A549 (cell line): ENCODE data around the gene SCG5. TPM values are rescaled to one million over a fixed set of nuclear protein-coding genes. Genes with fewer than 3 reads are reported as not detected.

Experiments used
- ATAC-seq, 2 experiments: fragments of 200-7000 bp in 1 of 2; fragments of >200 bp in 1 of 2; cut with Nextera tagmentation in 1 of 2; cut with Tn5 transposase in 1 of 2; 3 replicates each; pipeline versions ENCODE4 v1.8.0 to v1.9.1; 2018 to 2020; ENCODE audit warnings: mild to moderate bottlenecking in 1 of 2, moderate library complexity in 1 of 2
- CTCF ChIA-PET: fragments of 300-600 bp; sonication (Branson Sonifier 250); formaldehyde crosslinking; extraction: SDS; loops from one replicate; lab custom pipeline; 2021; ENCODE audit warnings: antibody characterized with exemption, inconsistent platforms; lab: Yijun Ruan, JAX
- POLR2A ChIA-PET: fragments of 350-600 bp; formaldehyde crosslinking; extraction: SDS; loops from one replicate; lab custom pipeline; 2021; ENCODE audit warnings: antibody characterized with exemption, inconsistent platforms; lab: Yijun Ruan, JAX
- DNase-seq, 2 experiments: peaks; one replicate each; pipeline versions ENCODE4 v3.0.0 to v3.0.0-alpha.2; 2011 to 2016; ENCODE audit warnings: low read depth in 1 of 2, low spot score in 1 of 2
- FAIRE-seq: peaks from 2 replicates; lab custom pipeline; 2011; peaks lifted over from hg19 to GRCh38; lab: Jason Lieb, UNC
- H3K27ac ChIP-seq, 2 experiments: fragments of >200 bp; sonication (Bioruptor Twin); formaldehyde crosslinking; 3 replicates each; pipeline ENCODE4 v1.5.1; 2016 to 2017
- H3K4me1 ChIP-seq: fragments of >200 bp; sonication (Bioruptor Twin); formaldehyde crosslinking; 3 replicates; pipeline ENCODE4 v1.6.1; 2016
- H3K4me2 ChIP-seq: fragments of >200 bp; sonication (Bioruptor Twin); formaldehyde crosslinking; 3 replicates; pipeline ENCODE4 v1.6.1; 2016
- H3K4me3 ChIP-seq: fragments of >200 bp; sonication (Bioruptor Twin); formaldehyde crosslinking; 3 replicates; pipeline ENCODE4 v1.5.1; 2016
- H3K9me3 ChIP-seq: fragments of >200 bp; sonication (Bioruptor Twin); formaldehyde crosslinking; 3 replicates; pipeline ENCODE4 v1.6.1; 2016
- BCL3 ChIP-seq: fragments of >200 bp; sonication (Bioruptor Twin); formaldehyde crosslinking; IDR thresholded peaks from 3 replicates; pipeline ENCODE4 v1.6.1; 2016
- BHLHE40 ChIP-seq: IDR thresholded peaks from 2 replicates; pipeline ENCODE4 v1.6.1; 2012; ENCODE audit warnings: low read depth, low read length, inconsistent platforms
- CBX8 ChIP-seq: fragments of 200-600 bp; sonication (generic); IDR thresholded peaks from 2 replicates; pipeline ENCODE4 v1.6.1; 2016
- CTCF ChIP-seq: fragments of >200 bp; sonication (Bioruptor Twin); formaldehyde crosslinking; IDR thresholded peaks from 3 replicates; pipeline ENCODE4 v1.5.1; 2016
- ELK1 ChIP-seq: fragments of 150-350 bp; IDR thresholded peaks from 2 replicates; pipeline ENCODE4 v1.6.1; 2014; ENCODE audit warnings: low read depth, mild to moderate bottlenecking, low read length
- ESRRA ChIP-seq: fragments of 150-350 bp; IDR thresholded peaks from 2 replicates; pipeline ENCODE4 v1.6.1; 2014; ENCODE audit warnings: mild to moderate bottlenecking, low read length, borderline replicate concordance
- HEYL ChIP-seq: fragments of 250-450 bp; sonication (Bioruptor Pico); IDR thresholded peaks from 2 replicates; pipeline ENCODE4 v1.8.0; 2021; ENCODE audit warnings: mild to moderate bottlenecking, moderate library complexity
- HOXA7 ChIP-seq: fragments of 250-450 bp; sonication (Bioruptor Pico); IDR thresholded peaks from 2 replicates; pipeline ENCODE4 v1.5.0; 2020; ENCODE audit warnings: mild to moderate bottlenecking, moderate library complexity
- HOXB5 ChIP-seq: fragments of 250-450 bp; sonication (Bioruptor Pico); IDR thresholded peaks from 2 replicates; pipeline ENCODE4 v1.5.0; 2020; ENCODE audit warnings: mild to moderate bottlenecking, moderate library complexity
- KDM1A ChIP-seq: fragments of 200-600 bp; sonication (generic); IDR thresholded peaks from 2 replicates; pipeline ENCODE4 v1.6.1; 2016; ENCODE audit warnings: low read depth, mild to moderate bottlenecking
- KDM5A ChIP-seq: fragments of 200-600 bp; sonication (generic); IDR thresholded peaks from 2 replicates; pipeline ENCODE4 v1.6.1; 2016; ENCODE audit warnings: antibody characterized with exemption, mild to moderate bottlenecking
- MAFK ChIP-seq: fragments of 450-650 bp; IDR thresholded peaks from 2 replicates; pipeline ENCODE4 v1.6.1; 2014; ENCODE audit not compliant: partially characterized antibody
- MAZ ChIP-seq: fragments of 150-350 bp; IDR thresholded peaks from 2 replicates; pipeline ENCODE4 v1.6.1; 2014; ENCODE audit warnings: antibody characterized with exemption, low read depth, low read length, borderline replicate concordance
- MYC ChIP-seq: IDR thresholded peaks from 2 replicates; pipeline ENCODE4 v1.6.1; 2012; ENCODE audit warnings: mild to moderate bottlenecking, inconsistent platforms, low read length, improper control_type of control experiment, borderline replicate concordance
- NPAS2 ChIP-seq: fragments of 250-450 bp; sonication (Bioruptor Pico); IDR thresholded peaks from 2 replicates; pipeline ENCODE4 v1.8.0; 2022; ENCODE audit warnings: mild to moderate bottlenecking, moderate library complexity, borderline replicate concordance
- POLR2A ChIP-seq: IDR thresholded peaks from 2 replicates; pipeline ENCODE4 v1.6.1; 2012; ENCODE audit warnings: mild to moderate bottlenecking, low read length
- POLR2AphosphoS2 ChIP-seq: conservative IDR thresholded peaks from 2 replicates; pipeline ENCODE4 v1.6.1; 2012; ENCODE audit warnings: low read length, improper control_type of control experiment, inconsistent platforms
- SREBF2 ChIP-seq: fragments of 450-650 bp; IDR thresholded peaks from 2 replicates; pipeline ENCODE4 v1.6.1; 2014; ENCODE audit warnings: mild to moderate bottlenecking, moderate library complexity
- ZFP36 ChIP-seq: fragments of 450-650 bp; IDR thresholded peaks from 2 replicates; pipeline ENCODE4 v1.6.1; 2014; ENCODE audit warnings: borderline replicate concordance; ENCODE audit not compliant: partially characterized antibody
- WGBS: methylation state at CpG from one replicate; pipeline ENCODE4 v1.1.6; 2017; ENCODE audit errors: missing lambda C conversion rate; 5-methylcytosine and 5-hydroxymethylcytosine counted together
- polyA plus RNA-seq, 4 experiments: library from polyadenylated mRNA; depleted of rRNA in 3 of 4; stranded (reverse); fragments of >200 nt; fragmentation: RNase III in 1 of 4; extraction: RNeasy Plus Mini Kit Qiagen cat#74134 plus additional on column Dnase treatment in 1 of 4; gene quantifications; 2 replicates in 3 of 4; 3 replicates in 1 of 4; pipeline ENCODE4 v1.2.3, GENCODE V29; 2011 to 2017
- TF ChIP-seq, protein P1 (sequence below): fragments of 450-650 bp; IDR thresholded peaks from 2 replicates; pipeline ENCODE4 v1.6.1; 2014; ENCODE audit warnings: antibody characterized with exemption

SCG5 gene
- polyA plus RNA-seq, 2 of the 4 experiments (the other 2 are of a cell fraction), result 1.4 to 9.4 TPM

DNA sequence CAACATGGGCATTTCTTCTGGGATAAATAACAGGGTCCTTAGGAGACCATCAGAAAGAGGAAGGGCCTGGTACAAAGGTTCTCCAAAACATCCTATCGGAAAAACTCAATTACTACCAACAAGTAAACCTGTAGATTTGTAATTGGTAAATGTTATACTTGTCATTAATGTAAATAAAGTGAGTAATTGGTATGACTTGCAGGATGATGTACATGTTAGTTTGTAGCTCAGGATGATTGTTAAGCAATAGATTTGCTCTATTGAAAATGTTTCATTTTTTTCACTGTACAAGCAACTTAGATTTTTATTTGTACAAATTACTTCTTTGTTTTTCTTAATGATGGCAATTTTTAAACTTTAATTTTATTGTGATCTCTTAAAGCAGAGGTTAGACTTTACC lies 3.8 kb upstream of the SCG5 start:
- 93% methylated on average over 1 of the region's 1 CpG for WGBS
- peak; percentile 90 for FAIRE-seq
- H3K9me3 ChIP-seq, result no peaks in the 10 kb centered on the region
- TF ChIP-seq KDM5A (no peak), MYC (no peak), BHLHE40 (no peak), HOXA7 (CRISPR knock-in tag) (no peak), ESRRA (no peak), HEYL (CRISPR knock-in tag) (no peak), BCL3 (no peak), HOXB5 (no peak), ELK1 (no peak), MAFK (no peak), POLR2A (no peak), POLR2AphosphoS2 (no peak), CTCF (no peak), MAZ (no peak), KDM1A (no peak)
- peaks cover 2% of the 10 kb centered on the region; the same call in 1 of the 3 replicates for H3K4me1 ChIP-seq
- POLR2A ChIA-PET, result no interaction called here
- CTCF ChIA-PET, result interaction anchor here (1.2 to 1.4 kb wide), 3 partner anchors 12 to 207 kb away, joined by 3 to 4 read pairs (median 3); no protein-coding TSS in a partner anchor
- no peak for ATAC-seq
- H3K27ac ChIP-seq, result no peak overlapping the region
- DNase-seq, result no peak
- H3K4me3 ChIP-seq, result no peak overlapping the region
- H3K4me2 ChIP-seq, result no peak overlapping the region

GRCh38 chr15:32642667-32643435 lies 1.3 kb downstream of the SCG5 start:
- CTCF ChIA-PET, result interaction anchor here (1.0 to 3.9 kb wide), 7 partner anchors 7 to 492 kb away, joined by 3 to 22 read pairs (median 4); no protein-coding TSS in a partner anchor
- DNase-seq (no peak), FAIRE-seq (peak; percentile 36), ATAC-seq (peak; percentile 25 to 44; a peak in 4 of 6 replicates)
- Histone ChIP-seq H3K4me2 (peak overlapping the region; percentile 21; the same call in 2 of the 3 replicates), H3K4me3 (no peak overlapping the region), H3K4me1 (peaks cover 7% of the 10 kb centered on the region; the same call in 1 of the 3 replicates)
- WGBS, result 53% methylated on average over 5 of the region's 5 CpGs
- no peak for TF ChIP-seq ZFP36
- TF ChIP-seq, protein P1, sequence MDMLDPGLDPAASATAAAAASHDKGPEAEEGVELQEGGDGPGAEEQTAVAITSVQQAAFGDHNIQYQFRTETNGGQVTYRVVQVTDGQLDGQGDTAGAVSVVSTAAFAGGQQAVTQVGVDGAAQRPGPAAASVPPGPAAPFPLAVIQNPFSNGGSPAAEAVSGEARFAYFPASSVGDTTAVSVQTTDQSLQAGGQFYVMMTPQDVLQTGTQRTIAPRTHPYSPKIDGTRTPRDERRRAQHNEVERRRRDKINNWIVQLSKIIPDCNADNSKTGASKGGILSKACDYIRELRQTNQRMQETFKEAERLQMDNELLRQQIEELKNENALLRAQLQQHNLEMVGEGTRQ, result no peak
- no peak for TF ChIP-seq SREBF2
- no peak for TF ChIP-seq CBX8
- TF ChIP-seq NPAS2 (CRISPR knock-in tag), result no peak
- TF ChIP-seq, all 56 proteins: peak for 0
- POLR2A ChIA-PET, result no interaction called here
- Histone ChIP-seq H3K27ac (no peak overlapping the region), H3K9me3 (no peaks in the 10 kb centered on the region)
